GM19452 (cell line): ENCODE data around the gene VTN.

Experiments
- ATAC-seq: cut with Tn5 transposase; IDR thresholded peaks from one replicate; pipeline ENCODE4 v1.9.1; 2021; ENCODE audit not compliant: unreplicated experiment

The VTN gene

DNA sequence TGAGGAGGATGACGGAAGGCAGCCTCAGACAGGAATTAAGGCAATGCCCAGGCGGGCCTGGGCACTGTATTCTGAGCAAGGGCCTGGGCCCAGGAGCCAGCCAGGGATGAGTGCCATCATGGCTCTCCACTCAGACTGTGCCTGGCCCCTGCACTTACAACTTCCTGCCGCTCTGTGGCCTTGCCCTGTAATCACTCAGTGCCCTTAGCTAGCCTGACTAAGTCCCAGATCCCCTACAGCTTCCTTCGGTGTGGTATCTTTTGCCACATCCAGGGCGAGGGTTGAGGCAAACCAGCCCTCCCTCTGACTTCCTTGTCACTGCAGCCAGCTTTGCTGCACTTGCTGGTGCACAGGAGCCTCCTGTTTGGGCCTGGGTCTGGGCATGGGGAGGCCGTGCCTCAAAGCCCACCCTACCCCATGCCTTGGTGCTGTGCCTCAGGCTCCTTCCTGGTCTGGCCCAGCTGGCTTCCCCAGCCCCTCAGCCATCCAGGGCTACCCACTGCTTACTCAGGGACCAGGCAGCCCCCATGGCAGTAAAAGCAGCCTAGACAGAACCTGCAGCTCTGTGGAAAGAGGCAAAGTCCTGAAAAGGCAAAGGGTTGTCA, 26.6 kb upstream of the VTN start:
- ATAC-seq: no peak

GRCh38 chr17:28395968-28396367, 25.9 kb upstream of the VTN start:
- no peak for ATAC-seq

- no peak for ATAC-seq
Observed at GRCh38 chr17:28395426-28395825, 25.3 kb upstream of the VTN start.

DNA sequence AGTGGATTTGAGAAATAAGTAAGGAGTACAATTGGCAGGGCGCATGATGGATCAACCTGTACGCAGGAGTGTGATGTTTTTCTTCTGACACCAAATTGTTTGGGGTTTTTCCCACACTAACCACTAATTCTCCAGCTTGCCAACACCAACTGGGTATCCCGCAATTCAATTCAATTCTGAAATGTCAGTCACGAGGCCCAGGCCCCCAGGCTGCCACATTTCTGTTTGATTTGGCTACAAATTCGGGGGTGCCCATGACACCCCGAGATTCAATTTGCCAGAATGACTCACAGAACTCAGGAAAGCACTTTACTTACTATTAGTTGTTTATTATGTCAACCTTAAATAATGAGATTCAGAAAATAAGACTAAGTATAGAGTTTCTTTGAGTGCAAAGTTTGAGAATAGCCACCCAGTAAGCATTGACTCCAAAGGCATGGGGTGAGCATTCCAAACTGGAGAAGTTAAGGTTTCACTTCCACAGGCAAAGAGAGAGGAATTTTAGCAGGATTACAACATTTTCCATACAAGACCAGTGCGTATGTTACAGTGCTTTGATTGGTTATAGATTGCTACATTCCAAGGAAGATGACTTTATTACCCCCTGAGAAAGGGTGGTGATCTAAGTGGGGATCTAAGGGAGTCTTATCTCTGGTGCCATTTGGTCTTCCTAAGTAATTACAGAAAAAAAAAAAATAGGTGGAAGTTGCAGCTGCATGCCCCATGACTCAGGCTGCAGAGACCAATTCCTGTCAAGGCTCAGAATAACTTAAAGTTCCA, 24.4 kb upstream of the VTN start:
- ATAC-seq: no peak

DNA sequence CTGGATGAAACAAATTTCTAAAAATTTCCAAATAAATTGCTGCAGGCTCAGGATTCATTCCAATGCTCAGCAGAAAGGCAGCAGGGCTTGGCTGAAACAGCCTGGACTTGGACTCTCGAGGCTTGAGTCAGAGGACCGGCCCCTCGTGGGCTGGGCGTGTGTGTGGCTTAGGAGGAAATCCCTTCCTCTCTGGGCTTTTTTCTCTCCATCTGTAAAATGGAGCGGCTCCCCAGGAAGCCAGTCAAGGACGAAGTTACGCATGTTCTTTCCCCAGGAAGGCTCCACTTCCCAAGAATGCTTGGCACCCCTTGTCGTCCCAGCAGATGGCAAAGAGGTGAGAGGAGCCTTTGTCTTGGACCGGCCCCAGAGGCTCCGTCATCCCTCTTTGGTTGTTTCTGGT, 22.4 kb upstream of the VTN start:
- no peak for ATAC-seq

- ATAC-seq: no peak
Observed at GRCh38 chr17:28391401-28391800, 21.3 kb upstream of the VTN start.

- ATAC-seq: no peak
Observed at GRCh38 chr17:28390984-28391383, 20.9 kb upstream of the VTN start.

GRCh38 chr17:28390563-28390962, 20.5 kb upstream of the VTN start:
- ATAC-seq: no peak

GRCh38 chr17:28390141-28390540, 20.0 kb upstream of the VTN start:
- no peak for ATAC-seq

- no peak for ATAC-seq
Observed at GRCh38 chr17:28388106-28388505, 18.0 kb upstream of the VTN start.

DNA sequence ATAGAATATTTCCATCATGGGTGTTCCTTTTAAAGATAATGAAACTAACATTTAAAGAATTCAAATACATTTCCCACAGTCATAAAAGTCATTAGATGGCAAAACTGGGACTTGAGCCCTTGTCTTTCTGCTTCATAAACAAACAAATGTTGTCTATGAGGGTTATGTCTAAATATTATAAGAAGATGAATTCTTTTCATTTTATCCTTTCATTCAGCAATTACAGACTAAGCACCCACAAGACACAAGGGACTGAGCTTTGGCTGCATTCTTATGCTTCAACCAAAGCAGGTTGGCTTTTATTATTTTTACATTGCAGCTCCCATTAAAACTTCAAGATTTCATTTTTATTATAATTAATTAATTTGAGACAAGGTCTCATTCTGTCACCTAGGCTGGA, 16.3 kb upstream of the VTN start:
- no peak for ATAC-seq

- no peak for ATAC-seq
Observed at GRCh38 chr17:28385406-28385805, 15.3 kb upstream of the VTN start.

GRCh38 chr17:28385037-28385400, 14.9 kb upstream of the VTN start:
- ATAC-seq: no peak

- no peak for ATAC-seq
Observed at GRCh38 chr17:28384281-28385036, 14.4 kb upstream of the VTN start.

DNA sequence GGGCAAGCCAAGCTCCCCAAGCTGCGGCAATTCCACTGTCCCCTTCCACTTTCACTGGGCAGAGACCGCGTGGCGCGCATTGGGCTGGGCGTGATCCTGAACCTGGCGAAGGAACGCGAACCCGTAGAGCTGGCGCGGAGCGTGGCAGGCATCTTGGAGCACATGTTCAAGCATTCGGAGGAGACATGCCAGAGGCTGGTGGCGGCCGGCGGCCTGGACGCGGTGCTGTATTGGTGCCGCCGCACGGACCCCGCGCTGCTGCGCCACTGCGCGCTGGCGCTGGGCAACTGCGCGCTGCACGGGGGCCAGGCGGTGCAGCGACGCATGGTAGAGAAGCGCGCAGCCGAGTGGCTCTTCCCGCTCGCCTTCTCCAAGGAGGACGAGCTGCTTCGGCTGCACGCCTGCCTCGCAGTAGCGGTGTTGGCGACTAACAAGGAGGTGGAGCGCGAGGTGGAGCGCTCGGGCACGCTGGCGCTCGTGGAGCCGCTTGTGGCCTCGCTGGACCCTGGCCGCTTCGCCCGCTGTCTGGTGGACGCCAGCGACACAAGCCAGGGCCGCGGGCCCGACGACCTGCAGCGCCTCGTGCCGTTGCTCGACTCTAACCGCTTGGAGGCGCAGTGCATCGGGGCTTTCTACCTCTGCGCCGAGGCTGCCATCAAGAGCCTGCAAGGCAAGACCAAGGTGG, 11.2 kb upstream of the VTN start:
- no peak for ATAC-seq

GRCh38 chr17:28379814-28380801, 10.0 kb upstream of the VTN start:
- ATAC-seq: no peak

DNA sequence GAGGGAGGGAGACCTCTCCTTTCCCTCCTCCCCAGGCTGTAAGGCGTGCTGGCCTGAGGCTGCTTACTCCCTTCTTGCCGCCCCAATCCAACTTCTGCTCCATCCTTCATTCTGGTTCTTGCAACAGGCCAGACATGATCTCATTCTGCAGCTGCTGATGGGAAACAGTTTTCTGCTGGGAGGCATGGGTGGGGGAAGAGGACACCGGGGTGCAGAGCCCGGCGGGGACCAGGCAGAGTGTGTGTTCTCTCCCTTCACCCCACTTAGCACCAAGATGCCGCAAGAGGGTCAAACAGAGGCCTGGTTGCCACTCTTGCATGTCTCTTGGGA, 2.8 kb upstream of the VTN start:
- no peak for ATAC-seq

GRCh38 chr17:28372203-28372944, 2.3 kb upstream of the VTN start:
- ATAC-seq: no peak

- ATAC-seq: no peak
Observed at GRCh38 chr17:28371245-28372202, 1.4 kb upstream of the VTN start, which contains the start of gene SARM1. TSS of gene SARM1 (plus strand) at chr17:28371694. CDS start at chr17:28372033, 339 bp downstream.
